ENCODE data around the gene CABLES1. TPM values are rescaled to one million over a fixed set of nuclear protein-coding genes. Genes with fewer than 3 reads are reported as not detected.

CABLES1 gene
- polyA plus RNA-seq, 1 experiment = 5.4 TPM

DNA sequence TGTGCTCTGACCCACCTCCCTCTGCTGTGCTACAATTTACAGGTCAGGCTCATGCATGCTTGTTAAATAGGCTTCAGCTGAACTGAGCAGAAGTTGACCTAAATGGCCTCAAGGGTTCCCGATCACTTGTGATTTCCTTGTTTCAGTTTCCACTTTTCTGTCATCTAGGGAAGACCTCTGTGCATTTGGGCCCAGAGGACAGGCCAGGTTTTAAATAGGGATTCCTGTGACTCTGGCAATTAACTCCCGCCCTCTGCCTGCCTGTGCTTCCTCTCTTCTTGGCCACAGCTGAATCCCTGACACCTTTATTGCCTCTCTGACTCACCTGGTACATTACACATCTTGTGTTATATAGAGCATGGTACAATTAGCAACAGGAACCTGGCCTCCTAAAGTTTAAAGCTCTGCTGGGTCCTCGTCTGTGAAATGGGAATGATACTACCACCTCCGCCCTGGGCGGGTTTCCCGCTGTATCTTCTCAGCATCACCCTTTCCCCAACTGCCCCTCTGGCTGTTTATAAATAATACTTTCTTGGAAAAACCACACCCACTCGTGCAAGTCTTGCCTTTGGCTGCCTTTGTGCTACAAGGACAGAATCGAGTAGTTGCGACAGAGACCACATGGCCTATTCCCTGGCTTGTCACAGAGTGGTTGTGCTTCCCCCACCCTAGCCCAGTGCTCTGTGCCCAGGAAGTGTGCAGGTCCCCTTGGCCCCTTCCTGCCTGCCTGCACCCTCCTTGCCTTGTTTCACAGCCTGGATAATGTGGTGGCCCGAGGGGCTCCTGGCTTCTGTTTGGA, 7.9 kb downstream of the CABLES1 start:
- DNase-seq (ENCODE audit: low read depth) = no peak

GRCh38 chr18:23143815-23144261, 8.6 kb downstream of the CABLES1 start:
- TF ChIP-seq CTCF (IDR thresholded peaks at IDR 0.05; ENCODE audit: insufficient read depth, low read depth, low read length) = no peak
- POLR2A ChIA-PET = no interaction called here
- CTCF ChIA-PET = interaction anchor here (1.2 to 1.3 kb wide), 2 partner anchors 20 to 236 kb away, joined by 3 to 5 read pairs; no protein-coding TSS in a partner anchor
- no peak for DNase-seq (ENCODE audit: low read depth)
- no peak overlapping the region for H3K4me3 ChIP-seq (ENCODE audit: low read depth, low read length)
- no peaks in the 10 kb centered on the region for H3K36me3 ChIP-seq (ENCODE audit: control insufficient read depth, insufficient read depth, low read length)
- no peaks in the 10 kb centered on the region for H3K27me3 ChIP-seq (ENCODE audit: control insufficient read depth, insufficient read depth, low read length)

More for the DNA sequence above, 7.9 kb downstream of the CABLES1 start:
- H3K27me3 ChIP-seq (ENCODE audit: control insufficient read depth, insufficient read depth, low read length) = no peaks in the 10 kb centered on the region
- TF ChIP-seq CTCF (IDR thresholded peaks at IDR 0.05; ENCODE audit: insufficient read depth, low read depth, low read length) = no peak
- POLR2A ChIA-PET = no interaction called here
- H3K36me3 ChIP-seq (ENCODE audit: control insufficient read depth, insufficient read depth, low read length) = no peaks in the 10 kb centered on the region
- no peak overlapping the region for H3K4me3 ChIP-seq (ENCODE audit: low read depth, low read length)
- CTCF ChIA-PET = interaction anchor here (1.2 to 1.6 kb wide), 2 partner anchors 12 to 236 kb away, joined by 3 to 5 read pairs; no protein-coding TSS in a partner anchor

DNA sequence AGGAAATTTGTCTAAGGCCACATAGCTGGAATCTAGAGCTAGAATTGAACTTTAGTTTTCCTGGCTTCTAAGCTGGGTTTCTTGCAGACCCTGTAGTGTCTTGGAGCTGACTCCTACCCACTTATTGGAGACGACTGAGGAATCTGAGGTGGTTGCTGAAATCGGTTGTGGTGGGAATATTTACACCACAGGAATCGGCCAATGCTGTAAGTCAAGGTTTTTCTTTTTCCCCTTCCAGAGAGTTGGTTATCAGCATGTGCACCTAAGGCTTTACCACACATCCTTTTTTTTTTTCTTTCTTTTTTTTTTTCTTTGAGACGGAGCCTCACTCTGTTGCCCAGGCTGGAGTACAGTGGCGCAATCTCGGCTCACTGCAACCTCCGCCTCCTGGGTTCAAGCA, 9.4 kb downstream of the CABLES1 start:
- no peak for TF ChIP-seq CTCF (IDR thresholded peaks at IDR 0.05; ENCODE audit: insufficient read depth, low read depth, low read length)
- ChIA-PET CTCF (interaction anchor here (1.3 kb wide), 1 partner anchor 19 kb away, joined by 3 read pairs; no protein-coding TSS in a partner anchor), POLR2A (no interaction called here)

GRCh38 chr18:23145621-23146020, 10.3 kb downstream of the CABLES1 start:
- Histone ChIP-seq H3K36me3 (ENCODE audit: control insufficient read depth, insufficient read depth, low read length) (no peaks in the 10 kb centered on the region), H3K4me3 (ENCODE audit: low read depth, low read length) (no peak overlapping the region), H3K27me3 (ENCODE audit: control insufficient read depth, insufficient read depth, low read length) (no peaks in the 10 kb centered on the region)
- CTCF ChIA-PET = no interaction called here
- POLR2A ChIA-PET = no interaction called here
- no peak for TF ChIP-seq CTCF (IDR thresholded peaks at IDR 0.05; ENCODE audit: insufficient read depth, low read depth, low read length)
- DNase-seq (ENCODE audit: low read depth) = no peak

More for the DNA sequence above, 9.4 kb downstream of the CABLES1 start:
- Histone ChIP-seq H3K4me3 (ENCODE audit: low read depth, low read length) (no peak overlapping the region), H3K36me3 (ENCODE audit: control insufficient read depth, insufficient read depth, low read length) (no peaks in the 10 kb centered on the region), H3K27me3 (ENCODE audit: control insufficient read depth, insufficient read depth, low read length) (no peaks in the 10 kb centered on the region)
- no peak for DNase-seq (ENCODE audit: low read depth)

GRCh38 chr18:23146861-23147469, 11.7 kb downstream of the CABLES1 start:
- H3K36me3 ChIP-seq (ENCODE audit: control insufficient read depth, insufficient read depth, low read length) = no peaks in the 10 kb centered on the region
- no peaks in the 10 kb centered on the region for H3K27me3 ChIP-seq (ENCODE audit: control insufficient read depth, insufficient read depth, low read length)
- POLR2A ChIA-PET = interaction anchor here (0.8 kb wide), 1 partner anchor 8 kb away, joined by 4 read pairs; no protein-coding TSS in a partner anchor
- no peak for TF ChIP-seq CTCF (IDR thresholded peaks at IDR 0.05; ENCODE audit: insufficient read depth, low read depth, low read length)
- CTCF ChIA-PET = no interaction called here
- no peak for DNase-seq (ENCODE audit: low read depth)
- no peak overlapping the region for H3K4me3 ChIP-seq (ENCODE audit: low read depth, low read length)
